Measurements from ENCODE around the gene FCAMR. TPM values are rescaled to one million over a fixed set of nuclear protein-coding genes. Genes with fewer than 3 reads are reported as not detected.

FCAMR gene
- total RNA-seq, 2 experiments from 2014 or later, result not detected

GRCh38 chr1:206979379-206980043 is 9.3 kb upstream of the FCAMR start:
- Mint-ChIP-seq H3K27ac (no peak overlapping the region), H3K4me3 (no peak overlapping the region), H3K36me3 (ENCODE audit: low read depth) (no peaks in the 10 kb centered on the region), H3K9me3 (no peaks in the 10 kb centered on the region), H3K4me1 (ENCODE audit: low read depth) (no peaks in the 10 kb centered on the region), H3K27me3 (peaks cover 5% of the 10 kb centered on the region)
- ATAC-seq (peak; percentile 55), DNase-seq (no peak)
- intact Hi-C loops (cut with micrococcal nuclease), result loop anchor here (5.0 kb wide), 1 partner anchor 47 kb away; no protein-coding TSS in a partner anchor
- ChIA-PET CTCF (interaction anchor here (0.8 to 9.2 kb wide), 13 partner anchors 20 to 316 kb away, joined by 3 to 182 read pairs (median 4); partner anchors contain the start of gene IL20), POLR2A (no interaction called here)
- TF ChIP-seq CTCF (IDR thresholded peaks at IDR 0.05), result peak; percentile 15

- CTCF ChIA-PET, result interaction anchor here (0.9 to 9.2 kb wide), 3 partner anchors 18 to 67 kb away, joined by 3 to 182 read pairs (median 4); no protein-coding TSS in a partner anchor
- H3K36me3 Mint-ChIP-seq (ENCODE audit: low read depth), result no peaks in the 10 kb centered on the region
- H3K4me3 Mint-ChIP-seq, result no peak overlapping the region
- no peaks in the 10 kb centered on the region for H3K9me3 Mint-ChIP-seq
- H3K4me1 Mint-ChIP-seq (ENCODE audit: low read depth), result no peaks in the 10 kb centered on the region
- no peak overlapping the region for H3K27ac Mint-ChIP-seq
- ATAC-seq, result no peak
- H3K27me3 Mint-ChIP-seq, result peaks cover 2% of the 10 kb centered on the region
- intact Hi-C loops (cut with micrococcal nuclease), result no loop called here
- POLR2A ChIA-PET, result no interaction called here
- TF ChIP-seq CTCF (IDR thresholded peaks at IDR 0.05), result no peak
- no peak for DNase-seq
These were observed 8.0 kb upstream of the FCAMR start for GRCh38 chr1:206978259-206978658.

GRCh38 chr1:206975306-206975705 is 5.0 kb upstream of the FCAMR start:
- no peak overlapping the region for H3K27ac Mint-ChIP-seq
- POLR2A ChIA-PET, result no interaction called here
- no peaks in the 10 kb centered on the region for H3K36me3 Mint-ChIP-seq (ENCODE audit: low read depth)
- CTCF ChIA-PET, result interaction anchor here (2.0 kb wide), 1 partner anchor 43 kb away, joined by 4 read pairs; no protein-coding TSS in a partner anchor
- intact Hi-C loops (cut with micrococcal nuclease), result no loop called here
- no peak overlapping the region for H3K4me3 Mint-ChIP-seq
- no peak for TF ChIP-seq CTCF (IDR thresholded peaks at IDR 0.05)
- ATAC-seq (no peak), DNase-seq (no peak)
- no peaks in the 10 kb centered on the region for H3K9me3 Mint-ChIP-seq
- H3K27me3 Mint-ChIP-seq, result peaks cover 5% of the 10 kb centered on the region
- no peaks in the 10 kb centered on the region for H3K4me1 Mint-ChIP-seq (ENCODE audit: low read depth)

- ChIA-PET CTCF (interaction anchor here (0.8 to 3.9 kb wide), 8 partner anchors 8 to 339 kb away, joined by 3 to 33 read pairs (median 4); no protein-coding TSS in a partner anchor), POLR2A (no interaction called here)
- intact Hi-C loops (cut with micrococcal nuclease), result no loop called here
- no peak for DNase-seq
- Mint-ChIP-seq H3K27me3 (peaks cover 6% of the 10 kb centered on the region), H3K9me3 (no peaks in the 10 kb centered on the region), H3K36me3 (ENCODE audit: low read depth) (no peaks in the 10 kb centered on the region), H3K27ac (no peak overlapping the region), H3K4me1 (ENCODE audit: low read depth) (no peaks in the 10 kb centered on the region), H3K4me3 (no peak overlapping the region)
- no peak for ATAC-seq
- no peak for TF ChIP-seq CTCF (IDR thresholded peaks at IDR 0.05)
These were observed 3.9 kb upstream of the FCAMR start for GRCh38 chr1:206974140-206974539.

- DNase-seq (no peak), ATAC-seq (no peak)
- H3K9me3 Mint-ChIP-seq, result no peaks in the 10 kb centered on the region
- intact Hi-C loops (cut with micrococcal nuclease), result no loop called here
- no peaks in the 10 kb centered on the region for H3K36me3 Mint-ChIP-seq (ENCODE audit: low read depth)
- H3K27me3 Mint-ChIP-seq, result peaks cover 6% of the 10 kb centered on the region
- POLR2A ChIA-PET, result no interaction called here
- H3K27ac Mint-ChIP-seq, result no peak overlapping the region
- no peak overlapping the region for H3K4me3 Mint-ChIP-seq
- TF ChIP-seq CTCF (IDR thresholded peaks at IDR 0.05), result no peak
- H3K4me1 Mint-ChIP-seq (ENCODE audit: low read depth), result peaks cover 8% of the 10 kb centered on the region
- CTCF ChIA-PET, result interaction anchor here (0.7 to 3.9 kb wide), 14 partner anchors 10 to 314 kb away, joined by 3 to 33 read pairs (median 5); no protein-coding TSS in a partner anchor
These were observed 2.5 kb upstream of the FCAMR start for GRCh38 chr1:206972728-206973127.

Data from activated CD8-positive, alpha-beta T cell treated with anti-CD3 and anti-CD28 coated beads for 36 hours (primary cell).